GM23248 (cell line): ENCODE results near the gene RIN1. TPM values are rescaled to one million over a fixed set of nuclear protein-coding genes. Genes with fewer than 3 reads are reported as not detected.

Experiments used
- DNase-seq: peaks from one replicate; pipeline ENCODE4 v3.0.0-alpha.2; 2015
- H2AFZ ChIP-seq: fragments of 200-600 bp; sonication (generic); 2 replicates; pipeline ENCODE4 v1.6.1; 2016; ENCODE audit warnings: antibody characterized with exemption
- H3F3A ChIP-seq: fragments of 200-600 bp; sonication (generic); 2 replicates; pipeline ENCODE4 v1.6.1; 2016; ENCODE audit warnings: mild to moderate bottlenecking, antibody characterized with exemption, mixed run types; ENCODE audit not compliant: insufficient read depth
- H3K27ac ChIP-seq: fragments of 200-600 bp; sonication (generic); 2 replicates; pipeline ENCODE4 v1.5.1; 2016; ENCODE audit warnings: mild to moderate bottlenecking
- H3K27me3 ChIP-seq: fragments of 200-600 bp; sonication (generic); replicated peaks from 2 replicates; pipeline ENCODE4 v1.6.1; 2016; ENCODE audit warnings: mild to moderate bottlenecking; ENCODE audit not compliant: insufficient read depth
- H3K36me3 ChIP-seq: fragments of 200-600 bp; sonication (generic); 2 replicates; pipeline ENCODE4 v1.6.1; 2016; ENCODE audit warnings: low read depth, mild to moderate bottlenecking
- H3K4me1 ChIP-seq: fragments of 200-600 bp; sonication (generic); 2 replicates; pipeline ENCODE4 v1.6.1; 2016; ENCODE audit warnings: mild to moderate bottlenecking; ENCODE audit not compliant: insufficient read depth
- H3K4me2 ChIP-seq: fragments of 200-600 bp; sonication (generic); one replicate; pipeline ENCODE4 v1.6.1; 2016; ENCODE audit warnings: mild to moderate bottlenecking; ENCODE audit not compliant: unreplicated experiment
- H3K4me3 ChIP-seq: fragments of 200-600 bp; sonication (generic); 2 replicates; pipeline ENCODE4 v1.5.1; 2016; ENCODE audit warnings: mild to moderate bottlenecking
- H3K79me2 ChIP-seq: fragments of 200-600 bp; sonication (generic); 2 replicates; pipeline ENCODE4 v1.6.1; 2016; ENCODE audit warnings: mild to moderate bottlenecking; ENCODE audit not compliant: insufficient read depth
- H3K9ac ChIP-seq: fragments of 200-600 bp; sonication (generic); 2 replicates; pipeline ENCODE4 v1.6.1; 2016; ENCODE audit warnings: mild to moderate bottlenecking
- H3K9me2 ChIP-seq: fragments of 200-600 bp; sonication (generic); 2 replicates; pipeline ENCODE4 v1.6.1; 2016; ENCODE audit warnings: mixed run types, mild to moderate bottlenecking, moderate library complexity; ENCODE audit not compliant: insufficient read depth
- H3K9me3 ChIP-seq: fragments of 200-600 bp; sonication (generic); one replicate; pipeline ENCODE4 v1.6.1; 2017; ENCODE audit warnings: low read depth
- H4K20me1 ChIP-seq: fragments of 200-600 bp; sonication (generic); 2 replicates; pipeline ENCODE4 v1.6.0; 2016; ENCODE audit not compliant: insufficient read depth
- EZH2 ChIP-seq: fragments of 200-600 bp; sonication (generic); IDR thresholded peaks from 2 replicates; pipeline ENCODE4 v1.6.1; 2018; ENCODE audit warnings: antibody characterized with exemption, mild to moderate bottlenecking; ENCODE audit not compliant: insufficient read depth, poor library complexity, severe bottlenecking
- EZH2phosphoT487 ChIP-seq: fragments of 200-600 bp; sonication (generic); IDR thresholded peaks from 2 replicates; pipeline ENCODE4 v1.6.1; 2018; ENCODE audit warnings: antibody characterized with exemption, moderate library complexity, mild to moderate bottlenecking, low read depth; ENCODE audit not compliant: insufficient read depth
- WGBS, 2 experiments: methylation state at CpG; one replicate each; pipeline ENCODE4 v1.1.6; 2015 to 2017; ENCODE audit warnings: low lambda C conversion rate in 2 of 2, low coverage in 1 of 2; ENCODE audit errors: missing lambda C conversion rate in 2 of 2; 5-methylcytosine and 5-hydroxymethylcytosine counted together
- in situ Hi-C: fragments of 300-500 bp; cut with MboI; formaldehyde crosslinking; loops from 2 replicates; pipeline ENCODE4 v1.15.0; 2020
- polyA plus RNA-seq: library from polyadenylated mRNA; unstranded; fragments of >200 nt; fragmentation: Nextera tagmentation; extraction: Ambion mirVana; gene quantifications from 2 replicates; pipeline ENCODE4 v1.2.1, GENCODE V29; 2016
- total RNA-seq: library from RNA; depleted of rRNA; stranded (reverse); fragments of >200 nt; shearing (Covaris generic); gene quantifications from 2 replicates; pipeline ENCODE4 v1.2.3, GENCODE V29; 2014

Gene RIN1
- total and polyA plus RNA-seq, 2 experiments from 2014 or later, result 16.8 to 44.0 TPM

- WGBS, 2 experiments, result 78 to 80% methylated on average over 91 to 116 of the region's 123 CpGs
- no peak overlapping the region for H3K9ac ChIP-seq
- H3K27ac ChIP-seq, result no peak overlapping the region
- no peak overlapping the region for H3K4me3 ChIP-seq
- no peak overlapping the region for H2AFZ ChIP-seq
- TF ChIP-seq EZH2phosphoT487 (no peak), EZH2 (no peak)
- no peaks in the 10 kb centered on the region for H4K20me1 ChIP-seq
- no peak for DNase-seq
- no peaks in the 10 kb centered on the region for H3K9me2 ChIP-seq
- H3K4me1 ChIP-seq, result no peaks in the 10 kb centered on the region
- H3K4me2 ChIP-seq, result no peak overlapping the region
- no peaks in the 10 kb centered on the region for H3K79me2 ChIP-seq
- in situ Hi-C loops, result no loop called here
- H3F3A ChIP-seq, result 0 out of 2 replicates have a peak, but pooled peaks cover 10% of the 10 kb centered on the region
- H3K9me3 ChIP-seq, result no peaks in the 10 kb centered on the region
- H3K27me3 ChIP-seq, result peaks cover 11% of the 10 kb centered on the region
- H3K36me3 ChIP-seq, result no peaks in the 10 kb centered on the region
Measured at GRCh38 chr11:66294626-66295620, 41.3 kb downstream of the RIN1 start.

- Histone ChIP-seq H3K4me3 (no peak overlapping the region), H3K9me2 (no peaks in the 10 kb centered on the region), H3F3A (0 out of 2 replicates have a peak, but pooled peaks cover 10% of the 10 kb centered on the region), H3K4me2 (no peak overlapping the region), H3K36me3 (no peaks in the 10 kb centered on the region), H3K9ac (no peak overlapping the region), H3K27ac (no peak overlapping the region), H3K9me3 (no peaks in the 10 kb centered on the region), H3K27me3 (peaks cover 11% of the 10 kb centered on the region), H3K4me1 (no peaks in the 10 kb centered on the region), H4K20me1 (no peaks in the 10 kb centered on the region), H3K79me2 (no peaks in the 10 kb centered on the region), H2AFZ (no peak overlapping the region)
- in situ Hi-C loops, result no loop called here
- DNase-seq, result no peak
- 72% methylated on average over 25 to 30 of the region's 30 CpGs for WGBS, 2 experiments
- no peak for TF ChIP-seq EZH2phosphoT487
- TF ChIP-seq EZH2, result no peak
Measured at GRCh38 chr11:66293777-66294625, 42.2 kb downstream of the RIN1 start.

GRCh38 chr11:66293352-66293751 is 42.9 kb downstream of the RIN1 start:
- DNase-seq, result no peak
- 65 to 77% methylated on average over 4 of the region's 4 CpGs for WGBS, 2 experiments
- Histone ChIP-seq H3K9me3 (no peaks in the 10 kb centered on the region), H3K36me3 (no peaks in the 10 kb centered on the region), H2AFZ (no peak overlapping the region), H3K4me2 (no peak overlapping the region), H3F3A (0 out of 2 replicates have a peak, but pooled peaks cover 10% of the 10 kb centered on the region), H3K9me2 (no peaks in the 10 kb centered on the region), H3K4me3 (no peak overlapping the region), H3K27ac (no peak overlapping the region), H3K4me1 (no peaks in the 10 kb centered on the region), H3K9ac (no peak overlapping the region), H3K27me3 (peaks cover 11% of the 10 kb centered on the region), H3K79me2 (peaks cover 3% of the 10 kb centered on the region), H4K20me1 (no peaks in the 10 kb centered on the region)
- TF ChIP-seq EZH2, result no peak
- no peak for TF ChIP-seq EZH2phosphoT487
- in situ Hi-C loops, result no loop called here

- Histone ChIP-seq H3K4me1 (peaks cover 5% of the 10 kb centered on the region; the same call in 1 of the 2 replicates), H3K9ac (no peak overlapping the region), H3K4me2 (no peak overlapping the region), H3K9me2 (no peaks in the 10 kb centered on the region), H3K27ac (no peak overlapping the region), H3K27me3 (peaks cover 11% of the 10 kb centered on the region), H3K9me3 (no peaks in the 10 kb centered on the region), H3K79me2 (peaks cover 9% of the 10 kb centered on the region), H3K36me3 (no peaks in the 10 kb centered on the region), H3K4me3 (no peak overlapping the region), H2AFZ (no peak overlapping the region), H3F3A (0 out of 2 replicates have a peak, but pooled peaks cover 10% of the 10 kb centered on the region), H4K20me1 (no peaks in the 10 kb centered on the region)
- no peak for DNase-seq
- TF ChIP-seq EZH2, result no peak
- no peak for TF ChIP-seq EZH2phosphoT487
- in situ Hi-C loops, result no loop called here
- 38 to 43% methylated on average over 15 to 17 of the region's 17 CpGs for WGBS, 2 experiments
Measured at GRCh38 chr11:66292543-66293332, 43.5 kb downstream of the RIN1 start.
